Measurements from ENCODE around the gene SRSF2. TPM values are rescaled to one million over a fixed set of nuclear protein-coding genes. Genes with fewer than 3 reads are reported as not detected.
"Not testable (repeated sequence)": the region's sequence is repeated elsewhere in the genome, so short reads cannot be mapped to it uniquely, and the experiment has no call there.

Gene SRSF2
- total and polyA plus RNA-seq, 8 donors, result 96.4 to 340 (median 166) TPM

- Histone ChIP-seq H3K4me1 (peaks cover 38 to 81% (median 67%) of the 10 kb centered on the region in 4 donors), H3K27ac (peak overlapping the region; percentile 98 to 100 (median 100)), H3K4me3 (peak overlapping the region; percentile 85 to 97 (median 90)), H3K27me3 (no peaks in the 10 kb centered on the region), H3K36me3 (peaks cover 42 to 59% (median 52%) of the 10 kb centered on the region in 4 donors), H3K9me3 (no peaks in the 10 kb centered on the region)
- peak; percentile 73 to 91 for DNase-seq
- 1 to 6% (median 3%) methylated on average over 20 to 38 of the region's 38 CpGs for WGBS, 5 donors
- no peak for TF ChIP-seq POLR2A (IDR thresholded peaks at IDR 0.05)
- no peak for TF ChIP-seq EP300 (IDR thresholded peaks at IDR 0.05)
- TF ChIP-seq, protein P1, sequence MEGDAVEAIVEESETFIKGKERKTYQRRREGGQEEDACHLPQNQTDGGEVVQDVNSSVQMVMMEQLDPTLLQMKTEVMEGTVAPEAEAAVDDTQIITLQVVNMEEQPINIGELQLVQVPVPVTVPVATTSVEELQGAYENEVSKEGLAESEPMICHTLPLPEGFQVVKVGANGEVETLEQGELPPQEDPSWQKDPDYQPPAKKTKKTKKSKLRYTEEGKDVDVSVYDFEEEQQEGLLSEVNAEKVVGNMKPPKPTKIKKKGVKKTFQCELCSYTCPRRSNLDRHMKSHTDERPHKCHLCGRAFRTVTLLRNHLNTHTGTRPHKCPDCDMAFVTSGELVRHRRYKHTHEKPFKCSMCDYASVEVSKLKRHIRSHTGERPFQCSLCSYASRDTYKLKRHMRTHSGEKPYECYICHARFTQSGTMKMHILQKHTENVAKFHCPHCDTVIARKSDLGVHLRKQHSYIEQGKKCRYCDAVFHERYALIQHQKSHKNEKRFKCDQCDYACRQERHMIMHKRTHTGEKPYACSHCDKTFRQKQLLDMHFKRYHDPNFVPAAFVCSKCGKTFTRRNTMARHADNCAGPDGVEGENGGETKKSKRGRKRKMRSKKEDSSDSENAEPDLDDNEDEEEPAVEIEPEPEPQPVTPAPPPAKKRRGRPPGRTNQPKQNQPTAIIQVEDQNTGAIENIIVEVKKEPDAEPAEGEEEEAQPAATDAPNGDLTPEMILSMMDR (IDR thresholded peaks at IDR 0.05), result no peak
- TF ChIP-seq POLR2AphosphoS5 (IDR thresholded peaks at IDR 0.05), result peak in 1 of 3 donors; percentile 25
- intact Hi-C loops (cut with DNase I; ENCODE audit: low total_unique reads), result no loop called here
Observed at GRCh38 chr17:76725580-76726230, 11.4 kb downstream of the SRSF2 start.

- intact Hi-C loops (cut with DNase I; ENCODE audit: low total_unique reads), result no loop called here
- H3K36me3 ChIP-seq, result peaks cover 56 to 64% (median 62%) of the 10 kb centered on the region in 4 donors
- peaks cover 27 to 64% (median 53%) of the 10 kb centered on the region in 4 donors for H3K4me1 ChIP-seq
- DNase-seq, result no peak
- TF ChIP-seq, protein P1 (IDR thresholded peaks at IDR 0.05), result no peak
- TF ChIP-seq EP300 (IDR thresholded peaks at IDR 0.05) (no peak), POLR2AphosphoS5 (IDR thresholded peaks at IDR 0.05) (no peak), POLR2A (IDR thresholded peaks at IDR 0.05) (no peak)
- peak overlapping the region in 1 of 5 donors; percentile 100 for H3K27ac ChIP-seq
- H3K9me3 ChIP-seq, result no peaks in the 10 kb centered on the region
- H3K27me3 ChIP-seq, result no peaks in the 10 kb centered on the region
- peak overlapping the region in 2 of 4 donors; percentile 85 to 87 for H3K4me3 ChIP-seq
- 91 to 100% (median 96%) methylated on average over 9 of the region's 9 CpGs for WGBS, 5 donors
Observed at GRCh38 chr17:76723812-76724211, 13.3 kb downstream of the SRSF2 start.

- H3K27ac ChIP-seq; intact Hi-C loops (cut with DNase I; ENCODE audit: low total_unique reads); H3K9me3 ChIP-seq; H3K27me3 ChIP-seq; DNase-seq; H3K4me3 ChIP-seq: not testable (repeated sequence)
- Histone ChIP-seq H3K4me1 (peaks cover 25 to 55% (median 45%) of the 10 kb centered on the region in 4 donors), H3K36me3 (peaks cover 64 to 72% (median 70%) of the 10 kb centered on the region in 4 donors)
- 95 to 97% (median 97%) methylated on average over 8 of the region's 8 CpGs for WGBS, 5 donors
Observed at GRCh38 chr17:76722977-76723376, 14.2 kb downstream of the SRSF2 start.

GRCh38 chr17:76722279-76722678 is 14.9 kb downstream of the SRSF2 start:
- intact Hi-C loops (cut with DNase I; ENCODE audit: low total_unique reads), result no loop called here
- H3K4me3 ChIP-seq, result no peak overlapping the region
- peaks cover 71 to 79% (median 77%) of the 10 kb centered on the region in 4 donors for H3K36me3 ChIP-seq
- H3K4me1 ChIP-seq, result peaks cover 18 to 50% (median 41%) of the 10 kb centered on the region in 4 donors
- H3K9me3 ChIP-seq, result no peaks in the 10 kb centered on the region
- 88 to 96% (median 94%) methylated on average over 8 of the region's 8 CpGs for WGBS, 5 donors
- no peaks in the 10 kb centered on the region for H3K27me3 ChIP-seq
- no peak overlapping the region for H3K27ac ChIP-seq
- TF ChIP-seq, protein P1 (IDR thresholded peaks at IDR 0.05), result no peak
- TF ChIP-seq EP300 (IDR thresholded peaks at IDR 0.05), result no peak
- no peak for TF ChIP-seq POLR2A (IDR thresholded peaks at IDR 0.05)
- no peak for TF ChIP-seq POLR2AphosphoS5 (IDR thresholded peaks at IDR 0.05)
- no peak for DNase-seq

- WGBS, 5 donors, result 77 to 90% (median 85%) methylated on average over 10 of the region's 10 CpGs
- Histone ChIP-seq H3K27me3 (no peaks in the 10 kb centered on the region), H3K9me3 (no peaks in the 10 kb centered on the region), H3K4me3 (no peak overlapping the region), H3K4me1 (peaks cover 20 to 57% (median 45%) of the 10 kb centered on the region in 4 donors), H3K27ac (peak overlapping the region in 1 of 5 donors; percentile 0), H3K36me3 (peaks cover 77 to 87% (median 85%) of the 10 kb centered on the region in 4 donors)
- no peak for DNase-seq
- intact Hi-C loops (cut with DNase I; ENCODE audit: low total_unique reads), result no loop called here
- no peak for TF ChIP-seq POLR2A (IDR thresholded peaks at IDR 0.05)
- no peak for TF ChIP-seq EP300 (IDR thresholded peaks at IDR 0.05)
Observed at GRCh38 chr17:76721463-76721862, 15.7 kb downstream of the SRSF2 start.

All from stomach (tissue), 9 donors.